H9 (cell line): ENCODE measurements around the gene SLC25A25. TPM values are rescaled to one million over a fixed set of nuclear protein-coding genes. Genes with fewer than 3 reads are reported as not detected.

ENCODE experiments used
- DNase-seq: peaks from one replicate; pipeline ENCODE4 v3.0.0-alpha.2; 2017
- H2AFZ ChIP-seq: one replicate; pipeline ENCODE4 v1.6.1; 2013; ENCODE audit warnings: mild to moderate bottlenecking, low read length, control low read depth, moderate library complexity
- H2AK5ac ChIP-seq: 2 replicates; pipeline ENCODE4 v1.6.1; 2013; ENCODE audit warnings: low read length, control low read depth, mixed read lengths; ENCODE audit not compliant: insufficient read length
- H2BK120ac ChIP-seq: one replicate; pipeline ENCODE4 v1.6.1; 2013; ENCODE audit warnings: low read depth, mild to moderate bottlenecking, low read length, control low read depth, inconsistent platforms; ENCODE audit not compliant: poor library complexity, severe bottlenecking
- H2BK12ac ChIP-seq: 2 replicates; pipeline ENCODE4 v1.6.1; 2013; ENCODE audit warnings: low read length, control low read depth, mixed read lengths, low read depth; ENCODE audit not compliant: insufficient read length
- H2BK15ac ChIP-seq: 2 replicates; pipeline ENCODE4 v1.6.1; 2013; ENCODE audit warnings: low read depth, low read length, control low read depth
- H2BK20ac ChIP-seq: one replicate; pipeline ENCODE4 v1.6.1; 2013; ENCODE audit warnings: low read depth, mild to moderate bottlenecking, low read length, control low read depth, inconsistent platforms; ENCODE audit not compliant: poor library complexity, severe bottlenecking
- H2BK5ac ChIP-seq: 2 replicates; pipeline ENCODE4 v1.6.1; 2013; ENCODE audit warnings: low read length, control low read depth, mixed read lengths; ENCODE audit not compliant: insufficient read length
- H3K14ac ChIP-seq: 2 replicates; pipeline ENCODE4 v1.6.1; 2013; ENCODE audit warnings: low read length, control low read depth; ENCODE audit not compliant: insufficient read depth
- H3K18ac ChIP-seq: 2 replicates; pipeline ENCODE4 v1.6.1; 2013; ENCODE audit warnings: low read depth, mild to moderate bottlenecking, mixed read lengths, low read length, control low read depth; ENCODE audit not compliant: insufficient read length
- H3K23ac ChIP-seq: 2 replicates; pipeline ENCODE4 v1.6.1; 2013; ENCODE audit warnings: low read length, control low read depth, mixed read lengths, low read depth; ENCODE audit not compliant: insufficient read length
- H3K23me2 ChIP-seq: 2 replicates; pipeline ENCODE4 v1.6.1; 2013; ENCODE audit warnings: low read depth, mild to moderate bottlenecking, mixed read lengths, low read length, control low read depth; ENCODE audit not compliant: insufficient read length, poor library complexity, severe bottlenecking
- H3K27ac ChIP-seq: 2 replicates; pipeline ENCODE4 v1.5.1; 2013; ENCODE audit warnings: low read length, control low read depth, mixed read lengths, low read depth; ENCODE audit not compliant: insufficient read length
- H3K27me3 ChIP-seq: 2 replicates; pipeline ENCODE4 v1.6.1; 2013; ENCODE audit warnings: low read length, control low read depth, inconsistent platforms; ENCODE audit not compliant: insufficient read depth
- H3K4ac ChIP-seq: 2 replicates; pipeline ENCODE4 v1.6.1; 2013; ENCODE audit warnings: low read depth, mild to moderate bottlenecking, control low read depth, inconsistent platforms, low read length, moderate library complexity
- H3K4me1 ChIP-seq: 2 replicates; pipeline ENCODE4 v1.6.1; 2013; ENCODE audit warnings: low read length, control low read depth, inconsistent platforms; ENCODE audit not compliant: insufficient read depth
- H3K4me2 ChIP-seq: 2 replicates; pipeline ENCODE4 v1.6.1; 2013; ENCODE audit warnings: low read length, control low read depth, mixed read lengths; ENCODE audit not compliant: insufficient read length, insufficient read depth
- H3K56ac ChIP-seq: 2 replicates; pipeline ENCODE4 v1.6.1; 2013; ENCODE audit warnings: low read depth, mild to moderate bottlenecking, mixed read lengths, low read length, control low read depth; ENCODE audit not compliant: insufficient read length
- H3K79me1 ChIP-seq: 2 replicates; pipeline ENCODE4 v1.6.1; 2013; ENCODE audit warnings: low read depth, mild to moderate bottlenecking, moderate library complexity, low read length, control low read depth, inconsistent platforms; ENCODE audit not compliant: insufficient read depth, poor library complexity, severe bottlenecking
- H3K79me2 ChIP-seq: 2 replicates; pipeline ENCODE4 v1.6.1; 2013; ENCODE audit warnings: low read length, control low read depth, inconsistent platforms; ENCODE audit not compliant: insufficient read depth
- H3K9ac ChIP-seq: 2 replicates; pipeline ENCODE4 v1.6.1; 2013; ENCODE audit warnings: low read length, control low read depth, mixed read lengths; ENCODE audit not compliant: insufficient read length; ENCODE audit errors: extremely low read depth
- H3K9me3 ChIP-seq: one replicate; pipeline ENCODE4 v1.6.1; 2013; ENCODE audit warnings: low read depth, low read length, inconsistent platforms; ENCODE audit not compliant: control insufficient read depth
- H3T11ph ChIP-seq: one replicate; pipeline ENCODE4 v1.6.1; 2013; ENCODE audit warnings: mild to moderate bottlenecking, low read length, control low read depth, inconsistent platforms
- H4K20me1 ChIP-seq: one replicate; pipeline ENCODE4 v1.6.1; 2013; ENCODE audit not compliant: control insufficient read depth, insufficient read length, insufficient read depth
- H4K5ac ChIP-seq: 2 replicates; pipeline ENCODE4 v1.6.1; 2013; ENCODE audit warnings: low read depth, mild to moderate bottlenecking, mixed read lengths, low read length, control low read depth; ENCODE audit not compliant: insufficient read length
- H4K8ac ChIP-seq: replicated peaks from 2 replicates; pipeline ENCODE4 v1.6.1; 2013; ENCODE audit warnings: low read length, control low read depth, mixed read lengths, low read depth; ENCODE audit not compliant: insufficient read length
- H4K91ac ChIP-seq: 2 replicates; pipeline ENCODE4 v1.6.1; 2013; ENCODE audit warnings: low read depth, mild to moderate bottlenecking, moderate library complexity, mixed read lengths, low read length, control low read depth; ENCODE audit not compliant: insufficient read length
- H3K27ac Mint-ChIP-seq, 3 experiments: 2 replicates in 2 of 3; 3 replicates in 1 of 3; pipeline ENCODE4 v1.8.0; 2020 to 2021; ENCODE audit warnings: mixed read lengths in 3 of 3, mild to moderate bottlenecking in 1 of 3, moderate library complexity in 1 of 3
- H3K27me3 Mint-ChIP-seq: 2 replicates; pipeline ENCODE4 v1.8.0; 2021; ENCODE audit warnings: low read depth, mild to moderate bottlenecking, moderate library complexity, mixed read lengths
- H3K36me3 Mint-ChIP-seq, 3 experiments: 2 replicates in 2 of 3; 3 replicates in 1 of 3; pipeline ENCODE4 v1.8.0; 2020 to 2021; ENCODE audit warnings: low read depth in 3 of 3, mixed read lengths in 3 of 3; ENCODE audit not compliant: insufficient read depth in 1 of 3
- H3K4me1 Mint-ChIP-seq, 2 experiments: 2 replicates each; pipeline ENCODE4 v1.8.0; 2020; ENCODE audit warnings: mixed read lengths in 2 of 2
- H3K4me3 Mint-ChIP-seq, 2 experiments: 2 replicates in 1 of 2; 3 replicates in 1 of 2; pipeline ENCODE4 v1.8.0; 2020 to 2021; ENCODE audit warnings: mild to moderate bottlenecking in 2 of 2, mixed read lengths in 2 of 2, moderate library complexity in 1 of 2
- H3K9me3 Mint-ChIP-seq, 2 experiments: 2 replicates in 1 of 2; 3 replicates in 1 of 2; pipeline ENCODE4 v1.8.0; 2020; ENCODE audit warnings: mild to moderate bottlenecking in 2 of 2, mixed read lengths in 2 of 2, moderate library complexity in 1 of 2
- CTCF ChIP-seq: fragments of 200-600 bp; sonication (generic); conservative IDR thresholded peaks from 3 replicates; pipeline ENCODE4 v1.8.0; 2021; ENCODE audit warnings: antibody characterized with exemption, mild to moderate bottlenecking
- total RNA-seq: library from RNA; stranded (reverse); gene quantifications from 2 replicates; pipeline ENCODE4 v1.2.1, GENCODE V29; 2021

SLC25A25 gene
- total RNA-seq, 1 experiment from 2014 or later, result 16.9 TPM

GRCh38 chr9:128048663-128049062 lies 19.4 kb upstream of the SLC25A25 start:
- Histone ChIP-seq H2AK5ac (no peak overlapping the region), H3K27ac (no peak overlapping the region), H4K20me1 (no peaks in the 10 kb centered on the region), H3K27me3 (no peaks in the 10 kb centered on the region), H4K8ac (no peak overlapping the region), H2BK15ac (no peak overlapping the region), H3K23me2 (no peaks in the 10 kb centered on the region), H2BK20ac (no peak overlapping the region), H3K79me1 (no peaks in the 10 kb centered on the region), H3K18ac (no peak overlapping the region), H2BK12ac (no peak overlapping the region), H3K56ac (no peak overlapping the region), H3K9ac (no peak overlapping the region), H2BK5ac (no peak overlapping the region), H3K23ac (no peak overlapping the region), H3T11ph (no peak overlapping the region), H3K4me1 (no peaks in the 10 kb centered on the region), H2AFZ (no peak overlapping the region), H3K9me3 (no peaks in the 10 kb centered on the region), H3K79me2 (no peaks in the 10 kb centered on the region), H3K4ac (no peak overlapping the region), H4K91ac (no peak overlapping the region), H2BK120ac (no peak overlapping the region), H4K5ac (no peak overlapping the region), H3K4me2 (no peak overlapping the region), H3K14ac (no peak overlapping the region)
- Mint-ChIP-seq H3K36me3 (no peaks in the 10 kb centered on the region), H3K27ac (no peak overlapping the region), H3K27me3 (peaks cover 4% of the 10 kb centered on the region), H3K9me3 (no peaks in the 10 kb centered on the region), H3K4me3 (no peak overlapping the region), H3K4me1 (peaks cover 0 to 4% of the 10 kb centered on the region in 2 experiments; a peak in 3 of 4 replicates)
- DNase-seq, result no peak
- TF ChIP-seq CTCF, result no peak
